ENCODE results near the gene DIS3L2. TPM values are rescaled to one million over a fixed set of nuclear protein-coding genes. Genes with fewer than 3 reads are reported as not detected.

Gene DIS3L2
- total and polyA plus RNA-seq, 10 donors, result 9.1 to 59.8 (median 35.4) TPM

DNA sequence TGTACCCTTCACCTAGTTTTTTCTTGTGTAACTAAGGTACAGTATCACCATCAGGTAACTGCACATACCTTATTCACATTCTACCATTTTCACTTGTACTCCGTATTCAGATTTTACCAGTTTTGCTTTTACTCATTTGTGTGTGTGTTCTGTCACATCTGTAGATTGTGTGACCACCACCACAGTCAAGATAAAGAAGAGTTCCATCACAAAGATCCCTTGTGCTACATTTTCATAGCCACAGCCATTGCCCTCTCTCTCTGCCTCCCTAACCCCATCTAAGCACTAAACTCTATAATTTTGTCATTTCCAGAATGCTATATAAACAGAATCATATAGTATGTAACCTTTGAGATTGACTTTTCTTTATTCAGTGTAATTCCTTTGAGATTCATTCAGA is 23.5 kb downstream of the DIS3L2 start:
- 0 to 78% (median 0%) methylated on average over 1 of the region's 1 CpG for WGBS, 5 donors
- Histone ChIP-seq H3K27ac (no peak overlapping the region), H3K27me3 (replicated peaks in 1 of 7) (no peaks in the 10 kb centered on the region), H3K4me1 (peaks cover 0 to 12% (median 0%) of the 10 kb centered on the region in 6 donors), H3K4me3 (no peak overlapping the region), H3K9me3 (no peaks in the 10 kb centered on the region), H3K36me3 (peaks cover 0 to 16% (median 0%) of the 10 kb centered on the region in 6 donors)
- intact Hi-C loops (cut with DNase I; ENCODE audit: low total_unique reads), result no loop called here
- DNase-seq, result no peak
- TF ChIP-seq POLR2AphosphoS5 (IDR thresholded peaks at IDR 0.05), result no peak
- TF ChIP-seq, protein P1, sequence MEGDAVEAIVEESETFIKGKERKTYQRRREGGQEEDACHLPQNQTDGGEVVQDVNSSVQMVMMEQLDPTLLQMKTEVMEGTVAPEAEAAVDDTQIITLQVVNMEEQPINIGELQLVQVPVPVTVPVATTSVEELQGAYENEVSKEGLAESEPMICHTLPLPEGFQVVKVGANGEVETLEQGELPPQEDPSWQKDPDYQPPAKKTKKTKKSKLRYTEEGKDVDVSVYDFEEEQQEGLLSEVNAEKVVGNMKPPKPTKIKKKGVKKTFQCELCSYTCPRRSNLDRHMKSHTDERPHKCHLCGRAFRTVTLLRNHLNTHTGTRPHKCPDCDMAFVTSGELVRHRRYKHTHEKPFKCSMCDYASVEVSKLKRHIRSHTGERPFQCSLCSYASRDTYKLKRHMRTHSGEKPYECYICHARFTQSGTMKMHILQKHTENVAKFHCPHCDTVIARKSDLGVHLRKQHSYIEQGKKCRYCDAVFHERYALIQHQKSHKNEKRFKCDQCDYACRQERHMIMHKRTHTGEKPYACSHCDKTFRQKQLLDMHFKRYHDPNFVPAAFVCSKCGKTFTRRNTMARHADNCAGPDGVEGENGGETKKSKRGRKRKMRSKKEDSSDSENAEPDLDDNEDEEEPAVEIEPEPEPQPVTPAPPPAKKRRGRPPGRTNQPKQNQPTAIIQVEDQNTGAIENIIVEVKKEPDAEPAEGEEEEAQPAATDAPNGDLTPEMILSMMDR (IDR thresholded peaks at IDR 0.05 in 8 of 11, conservative IDR thresholded peaks at IDR 0.05 in 3 of 11), result no peak
- no peak for TF ChIP-seq POLR2A (IDR thresholded peaks at IDR 0.05)

DNA sequence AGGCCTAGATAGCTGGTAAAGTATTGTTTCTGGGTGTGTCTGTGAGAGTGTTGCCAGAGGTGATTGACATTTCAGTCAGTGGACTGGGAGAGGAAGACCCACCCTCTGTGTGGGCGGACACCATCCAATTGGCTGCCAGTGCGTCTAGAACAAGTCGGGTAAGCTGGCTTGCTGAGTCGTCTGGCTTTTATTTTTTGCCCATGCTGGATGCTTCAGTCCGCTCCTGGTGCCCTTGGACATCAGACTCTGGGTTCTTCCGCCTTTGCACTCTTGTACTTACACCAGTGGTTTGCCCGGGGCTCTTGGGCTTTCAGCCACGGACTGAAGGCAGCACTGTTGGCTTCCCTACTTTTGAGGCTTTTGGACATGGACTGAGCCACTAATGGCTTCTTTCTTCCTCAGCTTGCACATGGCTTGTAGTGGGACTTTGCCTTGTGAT is 24.3 kb downstream of the DIS3L2 start:
- WGBS, 5 donors, result 92 to 95% (median 93%) methylated on average over 8 of the region's 8 CpGs
- H3K27me3 ChIP-seq (replicated peaks in 1 of 7), result no peaks in the 10 kb centered on the region
- intact Hi-C loops (cut with DNase I; ENCODE audit: low total_unique reads), result no loop called here
- no peak for DNase-seq
- H3K27ac ChIP-seq, result no peak overlapping the region
- peaks cover 0 to 12% (median 0%) of the 10 kb centered on the region in 6 donors for H3K4me1 ChIP-seq
- TF ChIP-seq, protein P1 (IDR thresholded peaks at IDR 0.05 in 8 of 11, conservative IDR thresholded peaks at IDR 0.05 in 3 of 11), result no peak
- TF ChIP-seq POLR2AphosphoS5 (IDR thresholded peaks at IDR 0.05) (no peak), POLR2A (IDR thresholded peaks at IDR 0.05) (no peak)
- peaks cover 0 to 16% (median 0%) of the 10 kb centered on the region in 6 donors for H3K36me3 ChIP-seq
- H3K9me3 ChIP-seq, result no peaks in the 10 kb centered on the region
- H3K4me3 ChIP-seq, result no peak overlapping the region

DNA sequence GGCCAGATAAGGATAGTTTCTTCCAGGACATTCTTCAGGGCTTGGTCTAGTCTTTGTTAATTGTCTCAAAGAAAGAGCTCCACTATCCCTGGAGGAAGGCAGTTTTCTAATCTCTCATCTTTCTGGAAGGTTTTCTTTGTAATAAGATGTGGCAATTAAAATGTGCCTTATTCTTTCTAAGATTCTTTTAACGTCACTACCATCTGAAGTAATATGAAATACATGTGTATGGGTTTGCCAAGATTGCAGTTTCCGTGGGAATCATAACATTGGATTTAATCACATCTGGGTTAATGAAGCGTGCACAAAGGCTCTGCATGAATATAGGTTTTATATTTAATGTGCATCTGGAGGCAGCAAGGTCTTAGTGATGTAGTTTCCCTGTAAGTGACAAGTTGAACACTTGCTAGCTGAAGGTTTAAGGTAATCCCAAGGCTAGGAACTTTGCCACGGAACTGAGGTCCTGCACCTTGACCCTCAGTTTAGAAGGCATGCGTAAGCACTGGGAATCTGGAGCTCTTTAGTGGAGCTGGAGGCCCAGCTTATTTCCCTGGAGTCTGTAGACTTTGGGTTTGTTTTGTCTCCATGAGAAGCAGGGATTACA is 25.7 kb downstream of the DIS3L2 start:
- Histone ChIP-seq H3K4me3 (no peak overlapping the region), H3K4me1 (peaks cover 0 to 12% (median 0%) of the 10 kb centered on the region in 6 donors), H3K27me3 (replicated peaks in 1 of 7) (no peaks in the 10 kb centered on the region), H3K36me3 (peaks cover 0 to 20% (median 0%) of the 10 kb centered on the region in 6 donors), H3K9me3 (no peaks in the 10 kb centered on the region), H3K27ac (no peak overlapping the region)
- 80 to 93% (median 87%) methylated on average over 5 of the region's 5 CpGs for WGBS, 5 donors
- DNase-seq, result no peak
- intact Hi-C loops (cut with DNase I; ENCODE audit: low total_unique reads), result no loop called here
- TF ChIP-seq POLR2A (IDR thresholded peaks at IDR 0.05) (no peak), POLR2AphosphoS5 (IDR thresholded peaks at IDR 0.05) (no peak)
- TF ChIP-seq, protein P1 (IDR thresholded peaks at IDR 0.05 in 8 of 11, conservative IDR thresholded peaks at IDR 0.05 in 3 of 11), result no peak

DNA sequence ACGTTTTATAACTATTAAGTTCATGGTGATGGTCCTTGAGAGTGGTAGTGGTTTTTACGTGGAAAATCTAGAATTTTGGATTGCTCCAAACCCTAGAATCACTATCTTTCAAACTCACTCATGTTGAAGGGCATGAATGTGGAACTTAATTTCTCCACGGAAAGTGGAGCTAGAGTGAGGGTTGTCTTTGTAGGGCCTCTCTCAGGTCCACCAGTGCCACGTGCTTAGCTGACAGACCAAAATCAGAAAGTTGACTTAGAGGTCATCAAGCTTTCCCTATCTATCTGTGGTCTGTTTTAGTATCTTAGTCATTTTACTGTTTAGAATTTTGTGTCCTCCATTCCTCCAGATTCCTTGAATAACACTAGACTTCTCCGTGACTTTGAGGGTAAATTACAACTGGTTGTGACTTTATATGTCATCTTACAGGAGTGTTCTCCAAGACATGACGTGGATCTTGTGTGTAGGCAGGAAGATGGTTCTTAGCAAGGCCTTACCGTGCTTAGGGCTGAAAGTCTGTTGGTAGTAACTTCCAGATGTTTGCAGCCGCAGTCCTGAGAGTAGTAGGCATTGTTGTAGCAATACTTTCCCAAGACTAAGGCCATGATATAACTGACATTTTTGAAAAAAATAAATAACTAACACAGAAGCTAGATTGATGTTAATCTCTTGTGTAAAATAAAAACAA is 26.8 kb downstream of the DIS3L2 start:
- Histone ChIP-seq H3K27me3 (replicated peaks in 1 of 7) (no peaks in the 10 kb centered on the region), H3K36me3 (peaks cover 0 to 12% (median 0%) of the 10 kb centered on the region in 6 donors), H3K27ac (no peak overlapping the region), H3K9me3 (no peaks in the 10 kb centered on the region), H3K4me1 (peaks cover 0 to 12% (median 0%) of the 10 kb centered on the region in 6 donors), H3K4me3 (no peak overlapping the region)
- TF ChIP-seq POLR2A (IDR thresholded peaks at IDR 0.05) (no peak), POLR2AphosphoS5 (IDR thresholded peaks at IDR 0.05) (no peak)
- TF ChIP-seq, protein P1 (IDR thresholded peaks at IDR 0.05 in 8 of 11, conservative IDR thresholded peaks at IDR 0.05 in 3 of 11), result no peak
- no peak for DNase-seq
- WGBS, 5 donors, result 79 to 95% (median 82%) methylated on average over 8 of the region's 8 CpGs
- intact Hi-C loops (cut with DNase I; ENCODE audit: low total_unique reads), result no loop called here
